ENCODE measurements around the gene IL16.
"Not testable (repeated sequence)": the region's sequence is repeated elsewhere in the genome, so short reads cannot be mapped to it uniquely, and the experiment has no call there.

IL16 gene

GRCh38 chr15:81196576-81197254 is at the start of gene IL16:
Gene IL16 (plus strand): TSS chr15:81196879. CDS start chr15:81225400, 28,521 bp downstream.
- DNase-seq, result no peak

GRCh38 chr15:81151389-81151788 is 45.3 kb upstream of the IL16 start:
- DNase-seq, result no peak

GRCh38 chr15:81152339-81152738 is 44.3 kb upstream of the IL16 start:
- peak; percentile 36 for DNase-seq

GRCh38 chr15:81152799-81153198 is 43.9 kb upstream of the IL16 start:
- DNase-seq, result no peak

GRCh38 chr15:81155375-81156218 is 41.1 kb upstream of the IL16 start:
- DNase-seq, result peak; percentile 71

GRCh38 chr15:81156324-81156723 is 40.4 kb upstream of the IL16 start:
- no peak for DNase-seq

GRCh38 chr15:81157195-81157938 is 39.3 kb upstream of the IL16 start:
- no peak for DNase-seq

GRCh38 chr15:81157939-81158223 is 38.8 kb upstream of the IL16 start:
- no peak for DNase-seq

- DNase-seq, result not testable (repeated sequence)
These were observed 38.1 kb upstream of the IL16 start for GRCh38 chr15:81158561-81158960.

- DNase-seq, result peak; percentile 45
These were observed 36.1 kb upstream of the IL16 start for GRCh38 chr15:81160312-81161159.

- DNase-seq, result no peak
These were observed 35.5 kb upstream of the IL16 start for GRCh38 chr15:81161160-81161673.

- DNase-seq, result no peak
These were observed 34.8 kb upstream of the IL16 start for GRCh38 chr15:81161851-81162250.

GRCh38 chr15:81163961-81164800 is 32.5 kb upstream of the IL16 start:
- DNase-seq, result no peak

- no peak for DNase-seq
These were observed 31.1 kb upstream of the IL16 start for GRCh38 chr15:81165535-81165934.

GRCh38 chr15:81166636-81167305 is 29.9 kb upstream of the IL16 start:
- no peak for DNase-seq

- DNase-seq, result no peak
These were observed 28.6 kb upstream of the IL16 start for GRCh38 chr15:81168131-81168526.

- no peak for DNase-seq
These were observed 28.0 kb upstream of the IL16 start for GRCh38 chr15:81168644-81169043.

- DNase-seq, result no peak
These were observed 26.2 kb upstream of the IL16 start for GRCh38 chr15:81170511-81170910.

- DNase-seq, result no peak
These were observed 25.4 kb upstream of the IL16 start for GRCh38 chr15:81171286-81171685.

- DNase-seq, result no peak
These were observed 22.4 kb upstream of the IL16 start for GRCh38 chr15:81174125-81174791.
